Measurements from ENCODE around the gene DNAJC16.
"Not testable (repeated sequence)": the region's sequence is repeated elsewhere in the genome, so short reads cannot be mapped to it uniquely, and the experiment has no call there.

The DNAJC16 gene

GRCh38 chr1:15584489-15585363 lies 58.1 kb downstream of the DNAJC16 start, which contains the start of gene AGMAT:
Gene AGMAT, minus strand, starts transcription at chr1:15585051. Its CDS starts 84 bp downstream, at chr1:15584967.
- DNase-seq = no peak

- DNase-seq = no peak
Observed at GRCh38 chr1:15592285-15592684, 65.6 kb downstream of the DNAJC16 start.

- DNase-seq = no peak
Observed at GRCh38 chr1:15595809-15596617, 69.4 kb downstream of the DNAJC16 start.

- DNase-seq = no peak
Observed at GRCh38 chr1:15598436-15598835, 71.8 kb downstream of the DNAJC16 start.

GRCh38 chr1:15603050-15603965 lies 76.7 kb downstream of the DNAJC16 start:
- DNase-seq = peak; percentile 95

GRCh38 chr1:15603966-15604282 lies 77.3 kb downstream of the DNAJC16 start:
- not testable (repeated sequence) for DNase-seq

GRCh38 chr1:15604400-15604799 lies 77.8 kb downstream of the DNAJC16 start:
- not testable (repeated sequence) for DNase-seq

GRCh38 chr1:15605398-15606383 lies 79.0 kb downstream of the DNAJC16 start:
- DNase-seq = no peak

- DNase-seq = no peak
Observed at GRCh38 chr1:15609631-15610030, 83.0 kb downstream of the DNAJC16 start.

GRCh38 chr1:15610167-15610566 lies 83.5 kb downstream of the DNAJC16 start:
- DNase-seq = peak; percentile 41

- DNase-seq = no peak
Observed at GRCh38 chr1:15616373-15617172, 89.9 kb downstream of the DNAJC16 start.

GRCh38 chr1:15617173-15618076 lies 90.8 kb downstream of the DNAJC16 start, which contains the start of gene DDI2:
Gene DDI2, plus strand, starts transcription at chr1:15617458. Its CDS starts 213 bp downstream, at chr1:15617671.
- DNase-seq = peak; percentile 93

- DNase-seq = peak; percentile 46
Observed at GRCh38 chr1:15618077-15618654, 91.5 kb downstream of the DNAJC16 start.

- DNase-seq = no peak
Observed at GRCh38 chr1:15618655-15619525, 92.2 kb downstream of the DNAJC16 start.

GRCh38 chr1:15620155-15620545 lies 93.5 kb downstream of the DNAJC16 start:
- peak; percentile 67 for DNase-seq

- DNase-seq = no peak
Observed at GRCh38 chr1:15620902-15621682, 94.4 kb downstream of the DNAJC16 start.

- DNase-seq = no peak
Observed at GRCh38 chr1:15621975-15622374, 95.3 kb downstream of the DNAJC16 start.
